ENCODE data around the gene GID8.
A peak's percentile ranks its signal among the peaks of the same experiment; 100 is the strongest.

Gene GID8

GRCh38 chr20:62935204-62935967, 2.6 kb upstream of the GID8 start:
- H3K9me3 Mint-ChIP-seq = no peaks in the 10 kb centered on the region
- H3K36me3 Mint-ChIP-seq (ENCODE audit: low read depth) = peaks cover 4% of the 10 kb centered on the region
- peaks cover 28% of the 10 kb centered on the region for H3K4me1 Mint-ChIP-seq
- no peak overlapping the region for H3K4me3 Mint-ChIP-seq
- no peak for TF ChIP-seq CTCF (IDR thresholded peaks at IDR 0.05; ENCODE audit: unreplicated experiment in 3 of 3)
- no peak overlapping the region for H3K27ac Mint-ChIP-seq
- H3K27me3 Mint-ChIP-seq (ENCODE audit: low read depth) = no peaks in the 10 kb centered on the region

- peaks cover 28% of the 10 kb centered on the region for H3K4me1 Mint-ChIP-seq
Observed at GRCh38 chr20:62935968-62936585, 1.9 kb upstream of the GID8 start.

GRCh38 chr20:62937268-62938104, 461 bp upstream of the GID8 start:
- Mint-ChIP-seq H3K4me3 (peak overlapping the region in 2 of 3 experiments; percentile 98 to 100), H3K4me1 (peaks cover 32% of the 10 kb centered on the region), H3K9me3 (no peaks in the 10 kb centered on the region), H3K36me3 (ENCODE audit: low read depth) (peaks cover 16% of the 10 kb centered on the region), H3K27me3 (ENCODE audit: low read depth) (no peaks in the 10 kb centered on the region), H3K27ac (peak overlapping the region; percentile 86 to 99 (median 99))
- no peak for TF ChIP-seq CTCF (IDR thresholded peaks at IDR 0.05; ENCODE audit: unreplicated experiment in 3 of 3)

More at GRCh38 chr20:62935968-62936585, 1.9 kb upstream of the GID8 start:
- no peaks in the 10 kb centered on the region for H3K27me3 Mint-ChIP-seq (ENCODE audit: low read depth)
- no peak overlapping the region for H3K27ac Mint-ChIP-seq
- H3K36me3 Mint-ChIP-seq (ENCODE audit: low read depth) = peaks cover 7% of the 10 kb centered on the region
- no peak for TF ChIP-seq CTCF (IDR thresholded peaks at IDR 0.05; ENCODE audit: unreplicated experiment in 3 of 3)
- no peak overlapping the region for H3K4me3 Mint-ChIP-seq
- no peaks in the 10 kb centered on the region for H3K9me3 Mint-ChIP-seq

- peak overlapping the region; percentile 63 to 90 (median 64) for H3K4me3 Mint-ChIP-seq
- no peak overlapping the region for H3K27ac Mint-ChIP-seq
- no peaks in the 10 kb centered on the region for H3K9me3 Mint-ChIP-seq
- no peaks in the 10 kb centered on the region for H3K27me3 Mint-ChIP-seq (ENCODE audit: low read depth)
- peaks cover 32% of the 10 kb centered on the region for H3K4me1 Mint-ChIP-seq
- no peak for TF ChIP-seq CTCF (IDR thresholded peaks at IDR 0.05; ENCODE audit: unreplicated experiment in 3 of 3)
- H3K36me3 Mint-ChIP-seq (ENCODE audit: low read depth) = peaks cover 42% of the 10 kb centered on the region
Observed at GRCh38 chr20:62940875-62941274, 2.9 kb downstream of the GID8 start.

- Mint-ChIP-seq H3K36me3 (ENCODE audit: low read depth) (peaks cover 52% of the 10 kb centered on the region), H3K27me3 (ENCODE audit: low read depth) (no peaks in the 10 kb centered on the region), H3K4me3 (peak overlapping the region in 1 of 3 experiments; percentile 60), H3K27ac (no peak overlapping the region), H3K4me1 (peaks cover 30% of the 10 kb centered on the region), H3K9me3 (no peaks in the 10 kb centered on the region)
- no peak for TF ChIP-seq CTCF (IDR thresholded peaks at IDR 0.05; ENCODE audit: unreplicated experiment in 3 of 3)
Observed at GRCh38 chr20:62941792-62942191, 3.8 kb downstream of the GID8 start.

Measured in nephron (organoid).